HCT116 (cell line): ENCODE results near the gene TMEM131. TPM values are rescaled to one million over a fixed set of nuclear protein-coding genes. Genes with fewer than 3 reads are reported as not detected.

Experiments
- ATAC-seq: fragments of 200-7000 bp; cut with Tn5 transposase; 2 replicates; pipeline ENCODE4 v1.9.1; 2020; ENCODE audit warnings: mild to moderate bottlenecking, moderate library complexity
- BruUV-seq: library from RNA; stranded (reverse); fragments of 400-500 nt; replicated peaks from 2 replicates; lab custom pipeline; 2021; lab: Mats Ljungman, UMichigan
- CTCF ChIA-PET: fragments of 300-600 bp; sonication (Branson Sonifier 250); formaldehyde crosslinking; loops from one replicate; lab custom pipeline; 2021; ENCODE audit warnings: antibody characterized with exemption; lab: Charles Lee
- POLR2A ChIA-PET: fragments of 300-600, 350-600 bp; sonication (Branson Sonifier 250); formaldehyde crosslinking; loops from one replicate; lab custom pipeline; 2021; ENCODE audit warnings: antibody characterized with exemption; lab: Charles Lee
- RAD21 ChIA-PET, 2 experiments: fragments of 300-600 bp; sonication (Branson Sonifier 250); formaldehyde crosslinking; loops; one replicate each; lab custom pipeline; 2023; ENCODE audit warnings: low total read pairs in 2 of 2; ENCODE audit not compliant: uncharacterized antibody in 2 of 2, unreplicated experiment in 2 of 2, low non-redundant PET in 1 of 2; lab: Charles Lee
- DNase-seq: peaks from one replicate; pipeline ENCODE4 v3.0.0-alpha.2; 2010; ENCODE audit warnings: low read depth, low spot score
- H2AFZ ChIP-seq: fragments of 200-600 bp; shearing (Covaris generic), sonication (generic); 2 replicates; pipeline ENCODE4 v1.6.1; 2017; ENCODE audit warnings: low read depth, mixed run types, mixed read lengths, antibody characterized with exemption, low read length; ENCODE audit not compliant: poor library complexity, severe bottlenecking
- H3K27ac ChIP-seq: 2 replicates; pipeline ENCODE4 v1.5.1; 2012; ENCODE audit warnings: low read depth, low read length
- H3K27me3 ChIP-seq: fragments of 200-600 bp; sonication (generic); 2 replicates; pipeline ENCODE4 v1.6.1; 2016; ENCODE audit warnings: mixed run types, low read length, mixed read lengths; ENCODE audit not compliant: insufficient read depth
- H3K36me3 ChIP-seq, 2 experiments: fragments of 200-500 bp in 1 of 2; fragments of 200-600 bp in 1 of 2; sonication (Bioruptor generic) in 1 of 2; sonication (generic) in 1 of 2; 2 replicates each; pipeline versions ENCODE4 v1.5.1 to v1.6.1; 2014 to 2016; ENCODE audit warnings: low read length in 2 of 2, inconsistent platforms in 1 of 2, mixed read lengths in 1 of 2, mixed run types in 1 of 2; ENCODE audit not compliant: insufficient read depth in 2 of 2, control insufficient read depth in 1 of 2
- H3K4me1 ChIP-seq, 2 experiments: fragments of 200-600 bp in 1 of 2; sonication (generic) in 1 of 2; 2 replicates each; pipeline versions ENCODE4 v1.5.1 to v1.6.1; 2012 to 2017; ENCODE audit warnings: low read length in 2 of 2, inconsistent platforms in 1 of 2, mild to moderate bottlenecking in 1 of 2, mixed read lengths in 1 of 2, mixed run types in 1 of 2, moderate library complexity in 1 of 2; ENCODE audit not compliant: insufficient read depth in 2 of 2, control insufficient read depth in 1 of 2
- H3K4me2 ChIP-seq: fragments of 200-600 bp; sonication (generic); 2 replicates; pipeline ENCODE4 v1.6.1; 2017; ENCODE audit warnings: mixed run types, low read length, mixed read lengths
- H3K4me3 ChIP-seq, 2 experiments: fragments of 200-600 bp in 1 of 2; sonication (generic) in 1 of 2; replicated peaks in 1 of 2; 2 replicates each; pipeline ENCODE4 v1.5.1; 2011 to 2016; ENCODE audit warnings: low read length in 2 of 2, control low read depth in 1 of 2, low read depth in 1 of 2, mild to moderate bottlenecking in 1 of 2, mixed read lengths in 1 of 2, mixed run types in 1 of 2
- H3K79me2 ChIP-seq: fragments of 200-600 bp; sonication (generic); 2 replicates; pipeline ENCODE4 v1.6.1; 2017; ENCODE audit warnings: mild to moderate bottlenecking, mixed run types, low read length, moderate library complexity, mixed read lengths; ENCODE audit not compliant: insufficient read depth
- H3K9ac ChIP-seq: fragments of 200-600 bp; sonication (generic); 2 replicates; pipeline ENCODE4 v1.6.1; 2016; ENCODE audit warnings: low read length, mixed read lengths
- H3K9me2 ChIP-seq: fragments of 200-600 bp; sonication (generic), shearing (Covaris generic); 2 replicates; pipeline ENCODE4 v1.6.1; 2017; ENCODE audit warnings: mixed run types, mild to moderate bottlenecking, moderate library complexity; ENCODE audit not compliant: insufficient read depth
- H3K9me3 ChIP-seq, 2 experiments: fragments of 200-500 bp in 1 of 2; fragments of 200-600 bp in 1 of 2; sonication (Bioruptor generic) in 1 of 2; sonication (generic) in 1 of 2; 2 replicates each; pipeline ENCODE4 v1.6.1; 2014 to 2017; ENCODE audit warnings: low read length in 2 of 2, mixed read lengths in 2 of 2, inconsistent platforms in 1 of 2, low read depth in 1 of 2, mild to moderate bottlenecking in 1 of 2, mixed run types in 1 of 2, moderate library complexity in 1 of 2; ENCODE audit not compliant: control insufficient read depth in 1 of 2, insufficient read depth in 1 of 2
- H4K20me1 ChIP-seq: fragments of 200-600 bp; sonication (generic), shearing (Covaris generic); 2 replicates; pipeline ENCODE4 v1.6.1; 2017; ENCODE audit warnings: mixed run types, mild to moderate bottlenecking, moderate library complexity; ENCODE audit not compliant: insufficient read depth
- ELF1 ChIP-seq: IDR thresholded peaks from 2 replicates; pipeline ENCODE4 v1.6.1; 2012; ENCODE audit warnings: low read depth, borderline replicate concordance
- POLR2AphosphoS5 ChIP-seq: IDR thresholded peaks from 2 replicates; pipeline ENCODE4 v1.6.1; 2011; ENCODE audit warnings: mild to moderate bottlenecking, low read depth, low read length, moderate library complexity
- SP1 ChIP-seq: IDR thresholded peaks from 2 replicates; pipeline ENCODE4 v1.6.1; 2012; ENCODE audit warnings: low read depth
- TCF7L2 ChIP-seq: IDR thresholded peaks from 2 replicates; pipeline ENCODE4 v1.7.0; 2011; ENCODE audit warnings: borderline replicate concordance, inconsistent platforms; ENCODE audit not compliant: insufficient read depth, insufficient read length; ENCODE audit errors: extremely low read depth
- ZNF274 ChIP-seq: fragments of 200-500 bp; sonication (Bioruptor generic); IDR thresholded peaks from 2 replicates; pipeline ENCODE4 v1.6.1; 2014; ENCODE audit warnings: mild to moderate bottlenecking, low read depth, low read length, inconsistent platforms
- intact Hi-C: fragments of 100-400 bp; cut with micrococcal nuclease; formaldehyde crosslinking; loops from 2 replicates; pipeline ENCODE4 v1.10.0; 2022
- total RNA-seq: library from RNA; stranded (reverse); gene quantifications from one replicate; pipeline ENCODE4 v1.2.1, GENCODE V29; 2021; ENCODE audit not compliant: unreplicated experiment
- TF ChIP-seq, protein P1 (sequence below): IDR thresholded peaks from 2 replicates; pipeline ENCODE4 v1.6.1; 2011; ENCODE audit warnings: mild to moderate bottlenecking, low read length, moderate library complexity; ENCODE audit not compliant: insufficient replicate concordance; ENCODE audit errors: extremely low read depth

Gene TMEM131
- total RNA-seq, 1 experiment from 2014 or later: 51.5 TPM

DNA sequence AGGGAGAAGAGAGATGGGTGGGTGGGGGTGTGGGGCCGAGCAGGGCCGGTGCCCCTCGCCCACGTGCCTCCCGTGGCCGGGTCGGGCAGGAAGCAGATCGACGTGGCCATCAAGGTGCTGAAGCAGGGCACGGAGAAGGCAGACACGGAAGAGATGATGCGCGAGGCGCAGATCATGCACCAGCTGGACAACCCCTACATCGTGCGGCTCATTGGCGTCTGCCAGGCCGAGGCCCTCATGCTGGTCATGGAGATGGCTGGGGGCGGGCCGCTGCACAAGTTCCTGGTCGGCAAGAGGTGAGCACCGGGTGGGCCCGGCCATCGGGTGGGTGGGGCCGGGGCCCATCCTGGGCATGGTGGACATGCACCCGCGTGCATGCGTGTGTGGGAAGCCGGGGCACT is 260.6 kb downstream of the TMEM131 start:
- H3K36me3 ChIP-seq: no peaks in the 10 kb centered on the region
- no peak overlapping the region for H3K27ac ChIP-seq
- H3K27me3 ChIP-seq: no peaks in the 10 kb centered on the region
- H3K79me2 ChIP-seq: no peaks in the 10 kb centered on the region
- TF ChIP-seq SP1 (no peak), TCF7L2 (no peak), ZNF274 (no peak), ELF1 (no peak)
- no peak overlapping the region for H3K9ac ChIP-seq
- DNase-seq: no peak
- H2AFZ ChIP-seq: no peak overlapping the region
- H3K4me3 ChIP-seq: no peak overlapping the region
- no TSS peak for BruUV-seq
- H3K9me2 ChIP-seq: no peaks in the 10 kb centered on the region
- RAD21 ChIA-PET: no interaction called here
- H3K9me3 ChIP-seq: no peaks in the 10 kb centered on the region
- CTCF ChIA-PET: no interaction called here
- no peak overlapping the region for H3K4me2 ChIP-seq
- POLR2A ChIA-PET: no interaction called here
- peaks cover 0 to 4% of the 10 kb centered on the region in 2 experiments; a peak in 2 of 4 replicates for H3K4me1 ChIP-seq
- intact Hi-C loops: no loop called here
- no peaks in the 10 kb centered on the region for H4K20me1 ChIP-seq
- ATAC-seq: no peak

DNA sequence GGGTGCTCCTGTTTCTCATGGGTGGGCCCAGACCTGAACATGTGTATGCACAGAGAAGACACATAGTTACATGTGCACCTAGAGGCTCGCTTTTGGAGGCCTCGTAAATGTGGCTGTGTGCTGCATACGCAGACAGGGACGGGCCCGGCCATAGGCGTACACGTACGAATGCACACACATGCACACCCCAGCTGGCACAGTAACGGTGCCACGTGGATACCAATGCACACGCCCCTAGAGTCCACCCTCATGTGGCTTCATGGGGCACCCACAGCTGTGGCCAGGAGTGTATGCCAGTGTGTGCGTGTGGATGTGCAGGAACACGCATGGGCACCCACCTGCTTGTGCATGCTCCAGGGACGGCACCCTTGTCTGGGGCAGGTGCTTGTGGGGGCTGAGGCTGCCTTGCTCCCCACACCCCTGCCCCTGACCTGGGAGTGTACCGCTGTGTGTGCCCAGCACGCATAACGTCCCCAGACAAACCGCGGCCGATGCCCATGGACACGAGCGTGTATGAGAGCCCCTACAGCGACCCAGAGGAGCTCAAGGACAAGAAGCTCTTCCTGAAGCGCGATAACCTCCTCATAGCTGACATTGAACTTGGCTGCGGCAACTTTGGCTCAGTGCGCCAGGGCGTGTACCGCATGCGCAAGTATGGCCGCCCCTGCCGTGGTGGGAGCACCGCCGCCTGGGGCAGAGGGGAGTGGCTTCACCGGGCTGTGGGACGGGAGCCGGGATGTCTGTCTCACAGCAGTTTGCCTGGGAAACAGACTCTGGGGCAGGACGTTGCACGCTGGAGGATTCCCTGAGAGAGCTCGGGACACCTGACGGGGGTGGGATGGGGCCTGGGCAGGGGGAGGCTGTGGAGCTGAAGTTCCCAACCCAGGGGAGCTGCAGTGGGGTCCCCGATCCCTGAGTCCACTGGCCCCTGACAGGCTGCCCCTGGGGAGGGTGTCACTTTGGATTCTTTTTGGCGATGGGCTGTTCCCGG is 261.4 kb downstream of the TMEM131 start:
- H4K20me1 ChIP-seq: no peaks in the 10 kb centered on the region
- peaks cover 0 to 5% of the 10 kb centered on the region in 2 experiments; a peak in 2 of 4 replicates for H3K4me1 ChIP-seq
- BruUV-seq: no TSS peak
- TF ChIP-seq, protein P1, sequence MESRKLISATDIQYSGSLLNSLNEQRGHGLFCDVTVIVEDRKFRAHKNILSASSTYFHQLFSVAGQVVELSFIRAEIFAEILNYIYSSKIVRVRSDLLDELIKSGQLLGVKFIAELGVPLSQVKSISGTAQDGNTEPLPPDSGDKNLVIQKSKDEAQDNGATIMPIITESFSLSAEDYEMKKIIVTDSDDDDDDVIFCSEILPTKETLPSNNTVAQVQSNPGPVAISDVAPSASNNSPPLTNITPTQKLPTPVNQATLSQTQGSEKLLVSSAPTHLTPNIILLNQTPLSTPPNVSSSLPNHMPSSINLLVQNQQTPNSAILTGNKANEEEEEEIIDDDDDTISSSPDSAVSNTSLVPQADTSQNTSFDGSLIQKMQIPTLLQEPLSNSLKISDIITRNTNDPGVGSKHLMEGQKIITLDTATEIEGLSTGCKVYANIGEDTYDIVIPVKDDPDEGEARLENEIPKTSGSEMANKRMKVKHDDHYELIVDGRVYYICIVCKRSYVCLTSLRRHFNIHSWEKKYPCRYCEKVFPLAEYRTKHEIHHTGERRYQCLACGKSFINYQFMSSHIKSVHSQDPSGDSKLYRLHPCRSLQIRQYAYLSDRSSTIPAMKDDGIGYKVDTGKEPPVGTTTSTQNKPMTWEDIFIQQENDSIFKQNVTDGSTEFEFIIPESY: no peak
- no peak for TF ChIP-seq POLR2AphosphoS5
- intact Hi-C loops: no loop called here
- H3K9ac ChIP-seq: no peak overlapping the region
- H3K9me2 ChIP-seq: no peaks in the 10 kb centered on the region
- CTCF ChIA-PET: no interaction called here
- no peak for ATAC-seq
- POLR2A ChIA-PET: no interaction called here
- H2AFZ ChIP-seq: no peak overlapping the region
- H3K4me3 ChIP-seq: no peak overlapping the region
- DNase-seq: no peak
- no peaks in the 10 kb centered on the region for H3K79me2 ChIP-seq
- H3K36me3 ChIP-seq: no peaks in the 10 kb centered on the region
- H3K27me3 ChIP-seq: no peaks in the 10 kb centered on the region
- no peaks in the 10 kb centered on the region for H3K9me3 ChIP-seq
- no peak overlapping the region for H3K4me2 ChIP-seq
- RAD21 ChIA-PET: no interaction called here
- H3K27ac ChIP-seq: no peak overlapping the region
